Activated CD8-positive, alpha-beta memory T cell treated with anti-CD3 and anti-CD28 coated beads, Interleukin-2, amount 50 U/mL, for 4 hours (primary cell): Measurements from ENCODE around the gene TMEM119.

Experiments
- DNase-seq: peaks from one replicate; pipeline ENCODE4 v3.0.0-alpha.2; 2020

Gene TMEM119

DNA sequence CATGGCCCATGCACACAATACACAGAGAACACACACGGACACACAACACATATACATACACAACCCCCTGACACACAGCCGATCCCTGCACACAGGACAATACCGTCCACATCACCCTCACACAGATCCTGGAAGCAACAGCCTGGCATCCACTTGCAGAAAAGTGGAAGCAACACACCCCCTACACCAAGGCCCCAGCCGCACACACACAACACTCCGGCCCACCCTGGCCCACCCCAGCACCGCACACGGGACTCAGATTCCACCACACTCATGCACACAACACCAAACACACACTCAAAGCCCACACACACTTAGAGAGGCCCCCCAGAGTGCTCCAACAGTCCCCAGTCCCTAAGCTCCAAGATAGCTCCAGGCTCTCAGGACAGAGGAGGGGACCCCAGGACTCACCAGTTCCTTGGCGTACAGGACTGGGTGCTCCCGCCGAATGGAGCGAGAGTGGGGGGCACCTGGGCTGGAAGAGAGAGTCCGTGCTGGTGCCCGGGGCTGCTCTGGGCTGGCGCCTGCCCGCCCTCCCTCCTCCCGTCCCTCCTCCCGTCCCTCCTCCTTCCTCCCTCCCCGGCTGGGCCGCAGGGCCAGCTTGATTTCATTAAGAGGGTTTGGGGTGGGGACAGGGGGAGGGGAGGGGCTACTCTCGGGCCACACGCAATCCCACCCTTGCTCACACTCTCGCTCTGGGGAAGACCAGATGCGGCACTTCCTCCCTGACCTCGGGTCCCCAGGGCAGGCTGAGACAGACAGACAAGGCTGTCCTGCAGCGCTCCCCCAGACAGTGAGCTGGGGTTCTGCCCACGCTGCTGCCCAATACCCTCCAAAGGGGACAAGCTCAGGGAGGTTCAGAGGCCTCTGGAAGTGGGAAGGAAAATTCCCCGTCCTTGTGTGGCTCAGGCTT is at the start of gene TMEM119:
TSS of gene TMEM119 (minus strand) at position 526 of the 913 bp plus-strand sequence. CDS start 5,701 bp downstream, outside the sequence.
- DNase-seq, result no peak

DNA sequence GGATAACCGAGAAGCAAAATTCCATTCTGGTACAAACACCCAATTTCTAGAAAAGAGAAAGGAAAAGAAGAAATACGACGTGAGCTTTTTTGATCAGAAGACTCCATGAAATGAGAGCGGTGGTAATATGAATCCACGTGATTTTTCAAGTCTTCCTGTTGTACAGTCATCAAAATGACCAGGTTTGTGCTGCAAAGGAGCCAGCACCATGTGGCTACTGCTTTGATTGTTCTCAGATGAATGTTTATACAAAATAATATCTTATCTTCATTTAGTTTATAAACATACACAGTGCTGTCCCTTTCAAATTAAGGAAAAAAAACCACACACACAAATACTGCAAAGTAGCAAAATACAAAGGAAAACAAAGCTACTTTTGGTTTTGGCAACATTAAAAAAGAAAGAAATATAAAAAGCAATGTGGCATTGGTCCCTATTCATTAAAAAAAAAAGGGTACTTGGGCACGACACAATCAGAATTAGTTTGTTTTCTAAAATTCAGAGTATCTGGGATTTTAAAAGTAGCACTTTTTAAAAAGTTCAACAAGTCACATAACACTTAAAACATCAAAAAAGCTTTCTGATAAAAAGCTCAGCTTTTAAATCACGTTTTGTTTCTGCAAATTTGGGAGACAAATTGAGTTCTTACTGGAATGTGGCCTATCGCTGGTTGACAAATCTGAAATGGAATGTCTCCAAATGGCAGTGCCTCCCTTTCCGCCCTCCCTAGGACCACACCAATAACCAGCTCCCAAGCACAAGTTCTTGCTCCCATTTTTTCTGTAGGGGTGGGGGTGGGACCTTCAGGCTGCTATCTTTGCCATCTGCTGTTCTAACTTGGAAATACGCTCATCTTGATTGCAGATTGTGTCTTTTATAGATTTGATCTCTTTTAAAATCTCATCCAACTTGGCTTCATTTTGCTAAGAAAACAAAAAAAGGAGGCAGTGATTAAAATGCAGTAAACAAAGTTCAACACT is 49.0 kb upstream of the TMEM119 start:
- no peak for DNase-seq

DNA sequence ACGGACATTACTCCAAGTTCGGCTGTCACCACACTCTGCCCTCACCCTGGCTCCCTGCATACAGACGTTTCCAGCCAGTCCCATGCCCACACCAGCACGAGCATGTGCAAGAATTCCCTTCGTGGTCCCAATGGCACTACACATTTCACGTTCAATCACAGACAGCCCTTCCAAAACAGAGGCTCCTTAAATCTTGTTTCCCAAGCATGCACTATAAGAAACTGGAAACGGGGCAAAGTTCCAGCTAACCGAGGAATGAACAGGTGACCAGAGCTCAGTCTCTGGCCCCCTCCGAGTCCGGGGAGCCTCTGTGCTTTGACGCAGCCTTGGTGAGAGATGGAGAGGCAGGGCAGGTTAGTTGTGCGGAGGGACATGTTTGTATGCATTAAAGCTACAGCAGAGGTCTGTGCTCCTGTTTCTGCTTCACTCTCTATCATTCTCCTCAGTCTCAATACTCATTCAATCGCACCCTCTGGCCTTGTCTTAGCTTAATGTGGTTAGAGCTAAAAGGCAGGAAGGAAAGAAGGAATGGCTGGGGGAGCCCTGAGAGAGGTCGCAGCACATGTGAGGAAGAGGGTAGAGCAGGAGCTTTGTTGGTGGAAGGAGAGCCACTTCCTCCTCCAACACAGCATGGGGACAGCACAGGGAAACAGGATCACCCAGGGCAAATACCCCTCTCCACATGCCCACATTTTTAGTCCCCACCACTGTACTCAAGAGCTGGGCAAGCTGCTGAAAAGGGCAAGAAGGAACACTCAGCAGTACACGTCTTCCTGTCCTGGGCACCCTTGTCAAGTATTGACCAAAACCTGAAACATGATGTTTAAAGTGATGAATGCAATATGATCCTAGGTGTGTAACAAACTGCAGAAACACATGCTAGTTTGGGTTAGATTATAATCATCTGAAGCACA is 48.1 kb upstream of the TMEM119 start:
- DNase-seq, result no peak

- DNase-seq, result no peak
Observed at GRCh38 chr12:108644811-108645120, 46.9 kb upstream of the TMEM119 start.

DNA sequence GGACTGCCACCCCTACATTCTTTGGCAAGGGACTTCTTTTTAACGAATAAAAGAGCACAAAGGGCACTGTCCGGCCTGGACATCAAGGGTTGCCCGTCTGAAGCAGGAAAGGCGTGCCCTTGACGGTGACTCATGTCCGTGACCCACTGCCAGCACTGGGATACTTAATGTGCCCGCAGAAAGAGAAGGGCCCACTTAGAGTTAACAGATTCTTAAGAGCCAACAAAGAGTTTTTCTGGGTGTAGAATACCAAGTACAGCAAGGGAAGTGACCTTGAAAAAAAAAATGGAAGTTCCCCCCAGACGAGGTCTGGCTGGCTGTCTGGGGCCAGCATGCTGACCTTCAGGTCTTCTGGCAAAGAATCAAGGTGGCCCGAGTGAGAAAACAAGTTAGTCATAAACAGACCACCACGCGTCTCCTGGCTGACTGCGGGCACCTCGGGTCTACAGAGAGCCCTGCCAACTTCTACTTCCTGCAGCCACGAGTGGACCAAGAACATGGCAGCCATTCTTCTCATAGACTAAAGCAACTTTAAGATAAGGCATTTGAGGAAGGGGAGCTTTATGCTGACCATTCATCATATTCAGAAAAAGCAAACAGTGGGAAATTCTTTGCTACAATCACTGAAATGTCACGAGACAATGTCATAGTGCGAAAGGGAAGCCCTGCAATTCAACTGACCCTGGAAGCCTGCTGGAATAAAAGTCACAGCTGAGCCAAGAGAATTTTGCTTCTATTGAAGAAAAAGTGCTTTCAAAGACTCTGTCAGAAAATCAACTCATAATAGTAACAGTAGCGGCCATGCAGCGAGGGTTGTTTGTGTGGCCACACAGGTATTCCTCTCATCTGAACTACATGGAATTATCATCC is 46.3 kb upstream of the TMEM119 start:
- DNase-seq, result no peak

DNA sequence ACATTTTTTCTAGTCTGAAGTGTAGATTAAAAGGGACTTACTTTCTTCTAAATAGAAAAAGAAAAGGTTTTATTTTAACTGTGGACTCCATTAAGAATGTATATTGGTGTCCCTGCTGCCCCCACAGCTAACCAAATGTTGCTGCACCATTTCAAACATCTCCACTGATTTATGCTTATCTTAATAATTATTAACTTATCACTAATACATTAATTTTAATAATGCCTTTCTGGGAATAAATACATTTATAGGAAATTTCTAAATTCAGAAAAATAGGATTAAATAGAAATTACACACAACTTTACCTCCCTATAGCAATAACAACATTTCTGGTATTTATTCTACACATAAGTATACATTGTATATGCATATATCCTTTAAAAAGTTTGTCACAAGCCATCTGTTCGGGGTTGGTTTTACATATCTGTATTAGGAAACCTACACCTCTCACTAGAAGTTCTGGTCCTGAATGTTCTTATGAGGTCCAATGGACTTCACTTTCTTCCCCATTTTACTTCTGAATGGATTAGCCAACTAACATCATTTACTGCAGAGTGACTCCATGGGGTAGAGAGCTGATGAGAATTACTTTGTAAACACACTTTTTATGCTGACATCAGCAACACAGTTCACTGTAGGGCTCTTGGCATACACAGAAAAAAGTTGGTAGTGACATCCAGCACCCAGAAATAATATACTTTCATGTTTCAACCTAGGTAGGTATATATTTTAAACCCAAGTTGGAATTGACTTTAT is 45.2 kb upstream of the TMEM119 start:
- no peak for DNase-seq

- no peak for DNase-seq
Observed at GRCh38 chr12:108642269-108642870, 44.5 kb upstream of the TMEM119 start.

DNA sequence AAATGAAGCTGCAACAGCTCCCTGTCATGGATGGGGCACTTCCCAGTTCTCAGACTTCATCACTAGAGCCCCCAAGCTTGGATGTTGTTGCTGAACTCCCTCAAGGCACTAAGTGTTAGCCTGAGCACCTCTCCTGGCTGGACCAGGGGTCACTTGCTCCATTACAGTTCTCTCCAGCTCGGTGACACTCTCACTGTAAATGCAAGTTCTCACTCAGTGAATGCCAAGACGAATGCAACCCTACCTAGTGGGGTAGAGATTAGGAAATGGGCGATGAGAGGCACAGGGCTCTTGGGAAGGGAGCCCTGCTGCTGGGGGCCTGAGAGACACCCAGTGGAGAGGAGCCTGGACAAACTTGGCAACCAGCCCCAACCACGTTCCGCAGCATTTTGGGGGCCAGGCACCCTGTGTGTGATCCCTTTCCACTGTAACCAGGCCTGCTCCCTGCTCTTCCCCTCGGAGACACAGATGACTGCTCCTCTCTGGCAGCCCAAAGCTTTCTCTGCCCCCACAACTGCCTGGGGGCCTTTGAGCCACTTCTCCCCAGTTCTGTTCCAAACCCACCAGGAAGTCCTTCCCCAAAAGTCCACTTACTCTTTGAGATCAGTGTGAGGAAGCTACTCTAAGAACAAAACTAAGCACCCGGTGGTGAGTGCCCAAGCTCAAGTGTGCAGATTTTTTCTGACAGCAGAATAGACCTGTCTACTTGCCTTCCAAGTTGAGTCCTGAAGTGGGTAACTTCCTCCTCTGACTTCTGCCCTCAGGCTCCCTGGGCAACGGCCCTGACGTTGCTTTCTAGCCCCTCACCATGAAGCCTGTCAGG is 43.8 kb upstream of the TMEM119 start:
- DNase-seq, result no peak

GRCh38 chr12:108640802-108641445 is 43.0 kb upstream of the TMEM119 start:
- DNase-seq, result no peak

- DNase-seq, result no peak
Observed at GRCh38 chr12:108638997-108639822, 41.3 kb upstream of the TMEM119 start.

DNA sequence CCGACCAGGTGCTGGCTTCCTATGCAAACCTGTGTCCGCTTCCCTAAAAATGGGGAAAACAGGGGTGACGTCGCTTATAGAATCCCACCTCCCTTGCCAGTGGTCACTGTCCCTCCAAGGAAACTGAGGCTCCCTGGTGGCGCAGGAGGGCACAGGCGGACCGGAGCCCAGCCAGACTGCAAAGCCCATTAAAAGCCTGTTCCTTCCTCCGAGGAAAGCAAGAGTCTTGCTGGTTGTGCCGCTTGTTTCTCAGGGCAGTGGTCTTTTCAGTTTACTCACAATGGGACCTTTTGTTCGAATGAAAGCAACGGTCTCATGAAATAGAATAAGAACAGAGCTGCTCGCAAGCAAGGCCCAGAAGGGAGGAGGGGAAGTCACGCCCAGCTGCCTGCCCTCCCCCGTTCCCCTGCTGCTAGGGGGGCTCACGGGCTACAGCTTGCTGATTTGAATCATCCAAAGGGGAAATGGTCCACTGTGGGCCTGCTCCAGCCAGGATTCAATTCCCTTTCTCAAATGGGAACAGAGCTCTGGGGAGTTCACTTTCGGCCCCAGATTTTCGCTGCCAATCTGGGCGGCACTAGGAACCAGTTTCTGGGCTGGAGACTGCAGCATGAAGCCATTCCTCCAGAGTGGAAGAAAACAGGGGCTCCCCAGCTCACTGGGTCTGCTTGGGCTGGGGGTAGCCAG is 40.4 kb upstream of the TMEM119 start:
- DNase-seq, result no peak

DNA sequence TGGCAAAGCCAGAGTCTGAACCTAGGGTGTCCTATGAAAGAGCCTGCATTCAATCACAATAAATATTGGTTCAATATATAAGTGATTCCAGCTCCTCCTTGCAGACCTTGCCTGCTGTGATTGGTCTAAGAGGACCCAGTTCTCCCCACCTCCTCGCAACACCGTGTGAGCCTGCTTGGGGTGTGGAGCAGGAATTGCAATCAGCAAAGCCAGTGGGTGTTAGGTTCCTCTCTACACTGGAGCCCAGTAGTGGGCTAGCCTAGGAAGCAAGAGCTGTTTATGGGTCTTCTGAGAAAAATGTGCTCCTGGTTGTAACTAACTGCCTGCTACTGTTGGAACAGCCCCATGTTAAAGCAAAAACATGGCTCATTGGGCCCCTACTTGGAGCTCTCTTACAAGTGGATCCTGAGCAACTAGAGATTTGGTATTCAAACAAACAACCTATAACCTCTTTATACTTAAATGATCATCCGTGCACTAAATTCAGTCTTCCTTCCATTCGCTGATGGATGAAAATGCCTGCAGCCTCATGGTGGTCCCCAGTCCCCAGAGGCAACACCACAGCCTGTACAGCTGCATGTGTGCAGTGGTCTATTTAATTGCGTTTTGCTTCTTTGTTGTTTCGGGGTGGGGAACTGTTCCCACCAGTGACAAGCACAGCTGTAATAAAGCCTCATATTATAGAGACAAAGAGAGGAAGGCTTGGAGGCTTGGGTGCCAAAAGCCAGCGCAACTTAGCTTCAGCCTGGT is 39.5 kb upstream of the TMEM119 start:
- no peak for DNase-seq

DNA sequence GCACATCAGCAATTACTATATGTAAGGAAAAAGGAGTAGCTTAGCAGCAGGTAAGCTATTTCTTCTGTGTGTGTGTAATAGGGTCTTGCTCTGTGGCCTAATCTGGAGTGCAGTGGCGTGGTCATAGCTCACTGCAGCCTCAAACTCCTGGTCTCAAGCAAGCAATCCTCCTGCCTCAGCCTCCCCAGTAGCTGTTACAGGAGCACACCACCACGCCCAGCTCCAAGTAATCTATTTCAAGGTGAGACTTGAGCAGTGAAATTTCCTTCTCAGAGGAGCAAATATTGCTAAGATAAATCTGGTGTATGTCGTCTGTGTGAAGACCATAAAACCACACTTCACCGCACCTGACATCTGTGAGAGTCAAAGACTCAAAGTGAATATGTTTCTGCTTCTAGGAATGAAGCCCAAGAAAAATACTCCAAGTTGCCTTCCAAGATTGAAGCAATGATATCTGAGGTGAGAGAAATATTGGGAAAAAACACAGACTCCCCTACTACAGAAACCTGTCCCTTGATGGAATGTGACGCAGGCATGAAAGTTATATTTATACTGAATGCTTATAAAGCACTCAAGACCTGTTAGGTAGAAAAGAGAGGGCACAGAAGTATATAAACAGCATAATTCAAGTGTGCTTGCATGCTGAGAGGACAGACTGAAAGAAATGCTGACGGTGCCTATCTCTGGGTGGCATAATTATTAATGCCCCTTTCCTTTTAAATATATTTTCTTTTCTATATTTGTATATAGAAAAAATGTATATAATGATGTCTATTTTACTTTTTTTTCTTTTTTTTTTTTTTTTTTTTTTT is 38.3 kb upstream of the TMEM119 start:
- DNase-seq, result no peak

DNA sequence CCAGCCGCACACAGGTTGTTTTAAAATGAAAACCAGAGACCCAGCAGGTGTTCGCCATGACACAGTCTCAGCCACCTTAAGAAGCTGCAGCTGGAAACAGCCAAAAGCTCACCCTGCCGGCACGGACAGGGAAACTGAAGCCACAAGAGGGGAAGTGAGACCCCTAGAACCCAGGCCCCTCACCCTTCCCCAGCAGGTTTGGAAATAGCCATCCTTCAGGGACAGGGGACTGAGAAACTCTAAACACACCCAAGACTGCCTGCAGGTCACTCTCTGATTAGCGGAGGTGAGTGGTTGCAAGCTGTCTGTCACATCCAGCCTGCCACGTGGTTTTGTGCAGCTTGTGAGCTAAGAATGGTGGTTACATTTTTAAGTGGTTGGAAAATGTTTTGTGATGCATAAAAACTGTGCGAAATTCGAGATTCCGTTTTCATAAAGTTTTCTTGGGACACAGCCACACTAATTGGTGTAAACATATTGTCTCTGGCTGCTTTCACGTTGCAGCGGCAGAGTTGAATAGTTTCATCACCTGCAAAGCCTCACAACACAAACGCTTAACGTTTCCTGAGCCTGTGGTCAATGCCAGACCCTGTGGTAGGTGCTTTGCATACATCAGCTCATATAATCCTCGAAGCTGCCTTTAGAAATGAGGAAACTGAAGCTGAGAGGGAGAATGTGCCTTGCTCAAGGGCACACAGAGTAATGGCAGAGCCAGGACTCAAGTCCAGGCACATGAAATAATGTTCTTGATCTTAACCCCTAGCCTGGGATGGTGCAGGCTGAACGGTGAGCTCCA is 37.5 kb upstream of the TMEM119 start:
- peak; percentile 55 for DNase-seq

GRCh38 chr12:108634341-108634751 is 36.5 kb upstream of the TMEM119 start:
- DNase-seq, result peak; percentile 52
